Smooth muscle cell (in vitro differentiated cells): ENCODE results near the gene TLCD3B. TPM values are rescaled to one million over a fixed set of nuclear protein-coding genes. Genes with fewer than 3 reads are reported as not detected.

ENCODE experiments used
- DNase-seq: peaks from one replicate; lab custom pipeline; 2025; ENCODE audit not compliant: unreplicated experiment; lab: John Stamatoyannopoulos, UW
- H2AFZ ChIP-seq: fragments of 200-600 bp; sonication (generic); 2 replicates; pipeline ENCODE4 v1.6.0; 2016; ENCODE audit warnings: antibody characterized with exemption, low read depth, mild to moderate bottlenecking
- H3F3A ChIP-seq: fragments of 200-600 bp; sonication (generic); 2 replicates; pipeline ENCODE4 v1.6.0; 2017; ENCODE audit warnings: antibody characterized with exemption, low read depth
- H3K27ac ChIP-seq: fragments of 200-600 bp; sonication (generic); 2 replicates; pipeline ENCODE4 v1.5.1; 2016; ENCODE audit warnings: low read depth, mild to moderate bottlenecking
- H3K27me3 ChIP-seq: fragments of 200-600 bp; sonication (generic); 2 replicates; pipeline ENCODE4 v1.6.1; 2016; ENCODE audit warnings: low read depth, mild to moderate bottlenecking
- H3K36me3 ChIP-seq: fragments of 200-600 bp; sonication (generic); 2 replicates; pipeline ENCODE4 v1.5.1; 2016; ENCODE audit warnings: low read depth
- H3K4me1 ChIP-seq: fragments of 200-600 bp; sonication (generic); 2 replicates; pipeline ENCODE4 v1.5.1; 2016; ENCODE audit warnings: low read depth
- H3K4me2 ChIP-seq: fragments of 200-600 bp; sonication (generic); 2 replicates; pipeline ENCODE4 v1.6.0; 2016; ENCODE audit warnings: mild to moderate bottlenecking
- H3K4me3 ChIP-seq: fragments of 200-600 bp; sonication (generic); 2 replicates; pipeline ENCODE4 v1.5.1; 2016; ENCODE audit warnings: mild to moderate bottlenecking
- H3K79me2 ChIP-seq: fragments of 200-600 bp; sonication (generic); 2 replicates; pipeline ENCODE4 v1.6.0; 2016; ENCODE audit warnings: low read depth, mild to moderate bottlenecking
- H3K9ac ChIP-seq: fragments of 200-600 bp; sonication (generic); 2 replicates; pipeline ENCODE4 v1.6.0; 2016; ENCODE audit warnings: low read depth
- H3K9me3 ChIP-seq: fragments of 200-600 bp; sonication (generic); replicated peaks from 2 replicates; pipeline ENCODE4 v1.5.1; 2016; ENCODE audit warnings: low read depth
- H4K20me1 ChIP-seq: fragments of 200-600 bp; sonication (generic); 2 replicates; pipeline ENCODE4 v1.6.0; 2016; ENCODE audit warnings: low read depth
- WGBS: methylation state at CpG from one replicate; pipeline ENCODE4 v1.1.7; 2016; ENCODE audit warnings: low lambda C conversion rate; 5-methylcytosine and 5-hydroxymethylcytosine counted together
- polyA plus RNA-seq: library from polyadenylated mRNA; unstranded; fragments of >200 nt; fragmentation: Nextera tagmentation; extraction: Ambion mirVana; gene quantifications from 2 replicates; pipeline ENCODE4 v1.2.1, GENCODE V29; 2016
- total RNA-seq: library from RNA; depleted of rRNA; stranded (reverse); fragments of >200 nt; gene quantifications from 2 replicates; pipeline ENCODE4 v1.2.3, GENCODE V29; 2014
- TF ChIP-seq, protein P1 (sequence below): fragments of 200-600 bp; sonication (generic); IDR thresholded peaks from 2 replicates; pipeline ENCODE4 v1.5.1; 2017; ENCODE audit warnings: borderline replicate concordance, mild to moderate bottlenecking, antibody characterized with exemption; ENCODE audit not compliant: insufficient read depth, poor library complexity, severe bottlenecking

TLCD3B gene
- total and polyA plus RNA-seq, 2 experiments from 2014 or later: 0.45 to 0.48 TPM

- Histone ChIP-seq H3K4me2 (peak overlapping the region; percentile 98), H3K4me3 (peak overlapping the region; percentile 92), H3K9me3 (no peaks in the 10 kb centered on the region), H3K27ac (peak overlapping the region; percentile 98), H3K36me3 (no peaks in the 10 kb centered on the region), H3K27me3 (no peaks in the 10 kb centered on the region), H3K4me1 (peaks cover 39% of the 10 kb centered on the region), H3K9ac (no peak overlapping the region), H2AFZ (no peak overlapping the region), H4K20me1 (peaks cover 27% of the 10 kb centered on the region), H3K79me2 (peaks cover 30% of the 10 kb centered on the region), H3F3A (peaks cover 28% of the 10 kb centered on the region)
- 71% methylated on average over 12 of the region's 12 CpGs for WGBS
- TF ChIP-seq, protein P1, sequence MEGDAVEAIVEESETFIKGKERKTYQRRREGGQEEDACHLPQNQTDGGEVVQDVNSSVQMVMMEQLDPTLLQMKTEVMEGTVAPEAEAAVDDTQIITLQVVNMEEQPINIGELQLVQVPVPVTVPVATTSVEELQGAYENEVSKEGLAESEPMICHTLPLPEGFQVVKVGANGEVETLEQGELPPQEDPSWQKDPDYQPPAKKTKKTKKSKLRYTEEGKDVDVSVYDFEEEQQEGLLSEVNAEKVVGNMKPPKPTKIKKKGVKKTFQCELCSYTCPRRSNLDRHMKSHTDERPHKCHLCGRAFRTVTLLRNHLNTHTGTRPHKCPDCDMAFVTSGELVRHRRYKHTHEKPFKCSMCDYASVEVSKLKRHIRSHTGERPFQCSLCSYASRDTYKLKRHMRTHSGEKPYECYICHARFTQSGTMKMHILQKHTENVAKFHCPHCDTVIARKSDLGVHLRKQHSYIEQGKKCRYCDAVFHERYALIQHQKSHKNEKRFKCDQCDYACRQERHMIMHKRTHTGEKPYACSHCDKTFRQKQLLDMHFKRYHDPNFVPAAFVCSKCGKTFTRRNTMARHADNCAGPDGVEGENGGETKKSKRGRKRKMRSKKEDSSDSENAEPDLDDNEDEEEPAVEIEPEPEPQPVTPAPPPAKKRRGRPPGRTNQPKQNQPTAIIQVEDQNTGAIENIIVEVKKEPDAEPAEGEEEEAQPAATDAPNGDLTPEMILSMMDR: no peak
- no peak for DNase-seq
Measured at GRCh38 chr16:30063278-30063892, 32.3 kb upstream of the TLCD3B start.

DNA sequence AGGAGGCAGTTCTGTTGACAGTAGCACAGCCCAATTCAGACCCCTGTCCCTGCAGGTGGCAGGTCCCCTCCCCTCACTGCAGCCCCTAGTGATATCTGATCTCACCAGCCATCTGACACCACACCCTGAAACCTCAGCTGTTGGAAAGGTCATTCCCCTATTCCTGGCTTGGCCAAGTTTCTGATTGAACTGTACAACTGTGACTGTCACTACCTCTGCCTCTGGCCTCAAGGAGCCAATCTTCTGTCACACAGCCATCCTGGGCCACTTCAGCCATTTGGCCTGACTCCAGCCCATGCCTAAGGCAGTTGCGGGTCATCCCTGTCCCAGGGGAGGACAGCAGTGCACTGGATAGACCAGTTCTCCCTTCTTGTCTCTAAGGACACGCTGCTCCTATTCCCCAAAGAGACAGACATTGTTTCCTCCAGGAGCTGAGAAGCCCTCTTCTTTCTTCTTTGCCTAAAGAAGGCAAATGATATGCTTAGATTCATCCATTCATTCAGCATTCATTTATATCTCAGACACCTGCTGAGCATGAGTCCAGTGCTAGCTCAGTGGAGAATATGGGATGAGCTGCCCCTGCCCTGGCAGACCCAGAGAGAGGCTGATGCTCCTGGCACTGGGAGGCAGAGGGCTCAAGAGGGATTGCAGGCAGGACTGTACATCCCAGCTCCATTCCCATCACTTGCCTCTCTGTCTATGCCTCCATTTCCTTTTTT is 29.9 kb upstream of the TLCD3B start:
- Histone ChIP-seq H4K20me1 (peaks cover 3% of the 10 kb centered on the region), H3K4me3 (no peak overlapping the region), H3K9me3 (no peaks in the 10 kb centered on the region), H2AFZ (no peak overlapping the region), H3K4me1 (peaks cover 22% of the 10 kb centered on the region), H3K27ac (no peak overlapping the region), H3K27me3 (no peaks in the 10 kb centered on the region), H3K4me2 (no peak overlapping the region), H3F3A (peaks cover 11% of the 10 kb centered on the region), H3K79me2 (peaks cover 6% of the 10 kb centered on the region), H3K9ac (no peak overlapping the region), H3K36me3 (no peaks in the 10 kb centered on the region)
- TF ChIP-seq, protein P1: no peak
- WGBS: 82% methylated on average over 2 of the region's 2 CpGs
- no peak for DNase-seq

DNA sequence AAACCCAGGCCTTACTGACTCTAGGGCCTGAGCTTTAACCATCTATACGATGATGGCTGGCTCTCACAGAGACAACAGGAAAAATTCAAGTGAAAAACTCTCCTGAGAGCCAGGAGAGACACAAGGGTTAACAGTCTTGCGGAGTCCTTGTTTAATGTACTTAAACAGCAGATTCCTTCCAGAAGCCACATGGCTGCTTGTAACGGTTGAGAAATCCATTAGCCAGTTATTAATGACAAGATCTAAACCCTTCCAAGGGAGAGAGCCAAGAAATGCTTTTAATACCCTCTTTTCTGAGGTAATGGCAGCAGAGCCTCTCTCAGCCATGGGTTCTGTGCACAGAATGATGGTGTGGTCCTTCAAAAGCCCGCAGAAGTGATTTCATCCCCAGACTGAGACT is 29.3 kb upstream of the TLCD3B start:
- peaks cover 22% of the 10 kb centered on the region for H3K4me1 ChIP-seq
- WGBS: 66% methylated on average over 4 of the region's 4 CpGs
- no peaks in the 10 kb centered on the region for H3K9me3 ChIP-seq
- H3K4me3 ChIP-seq: no peak overlapping the region
- peaks cover 11% of the 10 kb centered on the region for H3F3A ChIP-seq
- no peaks in the 10 kb centered on the region for H3K36me3 ChIP-seq
- H3K9ac ChIP-seq: no peak overlapping the region
- peaks cover 3% of the 10 kb centered on the region for H3K79me2 ChIP-seq
- TF ChIP-seq, protein P1: no peak
- H4K20me1 ChIP-seq: no peaks in the 10 kb centered on the region
- no peaks in the 10 kb centered on the region for H3K27me3 ChIP-seq
- no peak overlapping the region for H3K27ac ChIP-seq
- H2AFZ ChIP-seq: no peak overlapping the region
- H3K4me2 ChIP-seq: no peak overlapping the region
- no peak for DNase-seq
